ENCODE measurements around the gene MED31.
A peak's percentile ranks its signal among the peaks of the same experiment; 100 is the strongest.
"Not testable (repeated sequence)": the region's sequence is repeated elsewhere in the genome, so short reads cannot be mapped to it uniquely, and the experiment has no call there.

The MED31 gene

GRCh38 chr17:6611231-6611630 is 40.2 kb downstream of the MED31 start:
- no peak for DNase-seq

DNA sequence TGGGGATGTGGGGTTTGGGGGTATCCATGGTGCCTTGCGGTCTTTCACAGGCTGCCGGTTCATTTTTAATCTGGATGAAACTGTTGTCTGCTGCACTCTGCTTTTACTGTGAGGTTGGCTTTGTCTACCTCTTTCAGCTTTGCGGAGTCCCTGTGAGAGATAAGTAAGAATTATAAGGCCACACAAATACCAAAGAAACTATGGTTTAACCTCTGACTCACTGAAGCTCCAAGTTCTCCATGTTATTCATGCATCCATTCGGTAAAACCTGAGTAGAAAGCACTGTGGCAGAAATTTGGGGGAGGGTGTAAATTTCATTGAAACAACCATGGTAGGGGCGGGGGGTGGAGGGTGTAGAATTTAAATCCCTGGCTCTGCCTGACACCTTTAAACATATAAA is 41.4 kb downstream of the MED31 start:
- DNase-seq = no peak

DNA sequence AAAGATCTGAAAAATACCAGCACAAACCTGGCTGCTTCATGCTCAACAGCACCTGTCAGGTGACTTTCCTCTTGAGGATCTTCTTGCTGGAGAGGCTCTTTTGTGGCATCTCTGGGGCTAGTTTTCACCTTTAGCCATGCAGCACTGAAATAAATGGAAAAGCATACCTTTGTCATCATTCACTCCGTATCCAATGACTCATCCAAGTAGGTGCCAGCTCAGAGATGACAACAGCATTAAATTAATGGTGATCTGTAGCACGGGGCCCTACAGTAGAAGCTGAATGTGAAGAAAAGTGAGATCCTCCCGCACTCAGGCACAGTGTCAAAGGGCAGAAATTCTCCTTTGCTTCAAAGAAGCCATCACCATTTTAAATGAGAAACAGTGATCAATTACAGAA is 43.1 kb downstream of the MED31 start:
- no peak for DNase-seq

DNA sequence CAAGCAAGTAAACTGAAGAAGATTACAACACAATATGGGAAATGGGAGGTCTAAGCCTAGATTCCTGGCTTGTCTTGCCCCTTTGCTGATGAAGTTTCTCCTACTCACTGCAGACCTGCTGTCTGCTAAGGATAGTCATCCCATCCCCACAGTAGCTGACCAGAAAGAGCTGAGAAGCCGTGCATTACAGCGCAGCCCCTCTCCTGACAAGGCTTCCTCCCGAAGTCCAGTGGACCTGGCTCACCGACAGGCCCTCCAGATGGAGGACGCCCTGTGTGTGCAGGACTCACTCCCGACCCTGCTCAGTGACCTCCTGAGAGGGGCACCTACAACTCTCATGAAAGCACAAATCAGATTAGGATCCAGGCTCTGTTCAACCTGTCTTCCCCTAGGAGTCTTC is 46.3 kb downstream of the MED31 start:
- DNase-seq = no peak

GRCh38 chr17:6603744-6604325 is 47.6 kb downstream of the MED31 start:
- DNase-seq = peak; percentile 4

GRCh38 chr17:6602141-6602540 is 49.3 kb downstream of the MED31 start:
- no peak for DNase-seq

DNA sequence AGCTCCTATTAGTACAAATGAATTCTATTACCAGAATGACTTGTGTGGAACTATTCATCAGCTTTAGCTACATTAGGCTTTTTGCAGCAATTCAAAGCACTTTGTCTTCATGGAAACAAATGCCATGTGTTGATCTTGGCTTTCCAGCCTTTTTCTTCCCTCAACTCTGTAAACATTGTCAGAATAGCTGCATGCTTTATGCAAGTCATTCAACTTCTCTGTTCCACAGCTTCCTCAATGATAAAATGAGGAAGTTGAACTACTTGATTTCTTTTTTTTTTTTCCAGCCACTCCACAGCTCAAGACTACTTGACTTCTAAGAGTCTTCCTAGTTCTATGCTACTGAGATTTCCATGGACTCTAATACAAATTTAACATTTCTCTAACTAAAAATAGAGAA is 52.0 kb downstream of the MED31 start:
- DNase-seq = no peak

DNA sequence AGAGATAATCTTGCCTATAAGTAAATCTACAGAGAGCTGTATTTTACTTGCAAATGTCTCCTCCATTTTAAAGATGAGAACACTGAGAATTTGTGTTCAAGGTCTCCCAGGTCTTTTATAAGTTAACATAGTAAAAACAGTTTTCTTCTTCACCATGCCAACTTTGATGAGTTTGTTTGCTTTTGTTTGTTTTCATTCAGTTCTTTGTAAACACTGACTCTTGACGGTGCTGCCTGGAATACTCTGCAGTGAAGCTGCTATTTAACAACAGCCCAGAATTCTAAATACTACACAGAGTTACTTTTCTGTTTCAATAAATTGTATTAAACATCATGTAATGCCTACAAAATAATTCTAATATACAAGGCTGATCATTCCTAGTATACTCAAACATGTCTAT is 53.7 kb downstream of the MED31 start:
- no peak for DNase-seq

- no peak for DNase-seq
These were observed 54.5 kb downstream of the MED31 start for GRCh38 chr17:6596941-6597340.

GRCh38 chr17:6596511-6596910 is 54.9 kb downstream of the MED31 start:
- no peak for DNase-seq

DNA sequence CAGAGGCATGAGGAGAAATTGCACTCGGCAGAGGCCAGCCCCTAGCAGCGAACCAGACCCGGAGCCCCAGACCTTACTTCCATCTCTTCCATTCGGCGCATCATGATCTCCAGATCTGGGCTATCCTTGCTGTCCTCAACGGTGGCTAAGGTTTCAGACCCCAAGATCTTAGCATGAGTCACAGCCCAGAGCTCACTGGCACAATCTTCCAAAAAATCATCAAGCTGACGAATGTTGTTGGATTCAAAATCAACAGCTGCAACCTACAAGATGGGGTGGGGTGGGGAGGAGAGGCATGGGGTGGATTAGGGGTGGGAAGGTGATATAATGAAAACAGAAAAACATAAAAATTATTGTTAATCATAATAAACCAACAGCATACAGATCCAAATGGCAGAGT is 55.3 kb downstream of the MED31 start:
- DNase-seq = no peak

DNA sequence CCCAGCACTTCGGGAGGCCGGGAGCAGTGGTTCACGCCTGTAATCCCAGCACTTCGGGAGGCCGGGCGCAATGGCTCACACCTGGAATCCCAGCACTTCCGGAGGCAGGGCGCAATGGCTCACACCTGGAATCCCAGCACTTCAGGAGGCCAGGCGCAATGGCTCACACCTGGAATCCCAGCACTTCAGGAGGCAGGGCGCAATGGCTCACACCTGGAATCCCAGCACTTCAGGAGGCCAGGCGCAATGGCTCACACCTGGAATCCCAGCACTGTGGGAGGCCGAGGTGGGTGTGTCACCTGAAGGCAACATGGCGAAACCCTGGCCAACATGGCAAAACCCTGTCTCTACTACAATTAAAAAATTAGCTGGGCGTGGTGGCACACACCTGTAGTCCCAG is 58.0 kb downstream of the MED31 start:
- DNase-seq = not testable (repeated sequence)

Data from NCI-H69 (cell line).